Lung microvascular endothelial cell (primary cell): ENCODE results near the gene TIMELESS. TPM values are rescaled to one million over a fixed set of nuclear protein-coding genes. Genes with fewer than 3 reads are reported as not detected.
A peak's percentile ranks its signal among the peaks of the same experiment; 100 is the strongest.
"Not testable (repeated sequence)": the region's sequence is repeated elsewhere in the genome, so short reads cannot be mapped to it uniquely, and the experiment has no call there.

ENCODE experiments used
- DNase-seq, 2 donors: peaks; one replicate each; pipeline versions ENCODE4 v3.0.0 to v3.0.0-alpha.2; 2010; ENCODE audit warnings: low read depth in 2 of 2
- total RNA-seq: library from RNA; depleted of rRNA; stranded (reverse); fragments of >200 nt; gene quantifications from 2 replicates; pipeline ENCODE4 v1.2.1, GENCODE V29; 2014

The TIMELESS gene
- total RNA-seq, 1 donor from 2014 or later: 7.3 TPM

DNA sequence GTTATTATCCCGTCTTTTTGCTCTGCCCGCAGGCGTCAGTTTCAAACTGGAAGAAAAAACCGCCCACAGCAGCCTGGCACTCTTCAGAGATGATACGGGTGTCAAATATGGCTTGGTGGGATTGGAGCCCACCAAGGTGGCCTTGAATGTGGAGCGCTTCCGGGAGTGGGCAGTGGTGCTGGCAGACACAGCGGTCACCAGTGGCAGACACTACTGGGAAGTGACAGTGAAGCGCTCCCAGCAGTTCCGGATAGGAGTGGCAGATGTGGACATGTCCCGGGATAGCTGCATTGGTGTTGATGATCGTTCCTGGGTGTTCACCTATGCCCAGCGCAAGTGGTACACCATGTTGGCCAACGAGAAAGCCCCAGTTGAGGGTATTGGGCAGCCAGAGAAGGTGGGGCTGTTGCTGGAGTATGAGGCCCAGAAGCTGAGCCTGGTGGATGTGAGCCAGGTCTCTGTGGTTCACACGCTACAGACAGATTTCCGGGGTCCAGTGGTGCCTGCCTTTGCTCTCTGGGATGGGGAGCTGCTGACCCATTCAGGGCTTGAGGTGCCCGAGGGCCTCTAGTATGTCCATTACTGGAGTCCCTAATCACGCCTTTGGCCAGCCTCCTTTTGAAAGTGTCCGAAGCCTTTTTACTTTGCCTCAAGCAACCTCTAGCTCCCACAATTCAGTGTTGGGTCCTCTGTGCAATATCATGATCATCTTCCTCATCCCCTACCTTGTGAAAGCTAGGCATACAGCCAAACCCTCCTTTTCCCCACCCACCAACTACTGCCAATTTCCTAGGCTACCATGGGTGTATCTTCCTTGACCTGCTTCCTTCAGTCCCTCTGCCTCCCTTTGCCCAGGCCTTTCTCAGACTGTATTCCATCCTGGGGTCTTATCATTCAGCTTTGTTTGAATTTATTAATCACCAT is 20.0 kb upstream of the TIMELESS start:
- DNase-seq: peak; percentile 28 to 62

DNA sequence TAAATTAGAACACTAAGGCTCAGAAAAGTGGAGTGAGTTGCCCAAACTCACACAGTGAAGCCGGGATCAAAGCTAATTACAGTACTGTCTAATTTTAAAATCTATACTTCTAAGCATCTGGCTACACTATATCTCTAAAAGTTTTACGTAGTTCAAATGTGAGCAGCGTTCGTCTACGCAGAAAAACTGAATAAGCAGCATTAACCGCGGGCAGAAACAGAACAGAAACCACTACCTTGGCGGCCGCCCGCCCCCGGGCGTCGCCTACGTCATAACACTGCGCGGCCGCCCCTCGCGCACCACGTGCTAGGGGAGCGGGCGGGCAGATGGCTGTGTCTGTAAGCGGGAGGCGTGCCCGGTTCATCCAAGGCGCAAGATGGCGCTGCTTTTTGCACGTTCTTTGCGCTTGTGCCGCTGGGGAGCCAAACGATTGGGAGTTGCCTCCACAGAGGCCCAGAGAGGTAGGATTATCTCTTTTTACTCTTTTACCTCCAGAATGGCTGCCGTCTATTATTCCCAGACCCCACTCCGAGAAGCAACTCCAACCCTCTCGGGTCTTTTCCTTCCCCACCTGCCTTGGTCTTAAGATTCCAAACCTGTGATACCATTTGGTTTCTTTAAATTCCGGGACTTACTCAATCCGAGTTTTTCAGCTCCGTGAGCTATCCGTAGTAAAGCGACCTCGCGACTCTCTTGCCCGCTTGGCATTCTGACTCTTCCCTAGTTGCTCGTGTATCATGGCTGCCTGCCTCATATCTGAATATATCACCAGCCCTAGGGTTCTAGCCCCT is 19.2 kb upstream of the TIMELESS start, which contains the start of gene SPRYD4:
Gene SPRYD4, plus strand, starts transcription at position 363 of the 791 bp plus-strand sequence. Its CDS starts 14 bp downstream, at position 377.
- DNase-seq: peak; percentile 97

DNA sequence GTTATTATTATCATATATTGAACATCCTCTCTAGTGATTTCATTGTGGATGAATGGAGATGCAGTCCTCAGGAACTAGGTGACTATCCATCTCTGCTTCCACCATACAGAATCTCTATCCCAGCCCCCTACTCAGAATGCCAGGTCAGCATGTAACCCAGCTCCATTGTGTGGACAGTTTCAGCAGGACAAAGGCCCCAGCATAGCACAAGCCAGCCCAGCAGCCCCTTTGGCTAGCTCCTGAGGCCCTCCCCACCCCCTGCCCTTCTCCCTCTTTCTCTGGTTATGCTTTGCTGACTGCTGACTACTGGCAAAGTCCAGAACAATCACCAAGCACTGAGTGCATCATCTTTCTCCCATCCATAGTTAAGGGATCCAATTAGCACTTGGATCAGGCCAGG is 13.3 kb upstream of the TIMELESS start:
- no peak for DNase-seq

- DNase-seq: peak in 1 of 2 donors; percentile 44
Observed at GRCh38 chr12:56461235-56462159, 12.3 kb upstream of the TIMELESS start.

- DNase-seq: no peak
Observed at GRCh38 chr12:56457817-56458216, 8.6 kb upstream of the TIMELESS start.

- no peak for DNase-seq
Observed at GRCh38 chr12:56454557-56454956, 5.3 kb upstream of the TIMELESS start, which contains the start of gene MIP. TSS of gene MIP (minus strand) at chr12:56454657. CDS start at chr12:56454613, 44 bp downstream.

DNA sequence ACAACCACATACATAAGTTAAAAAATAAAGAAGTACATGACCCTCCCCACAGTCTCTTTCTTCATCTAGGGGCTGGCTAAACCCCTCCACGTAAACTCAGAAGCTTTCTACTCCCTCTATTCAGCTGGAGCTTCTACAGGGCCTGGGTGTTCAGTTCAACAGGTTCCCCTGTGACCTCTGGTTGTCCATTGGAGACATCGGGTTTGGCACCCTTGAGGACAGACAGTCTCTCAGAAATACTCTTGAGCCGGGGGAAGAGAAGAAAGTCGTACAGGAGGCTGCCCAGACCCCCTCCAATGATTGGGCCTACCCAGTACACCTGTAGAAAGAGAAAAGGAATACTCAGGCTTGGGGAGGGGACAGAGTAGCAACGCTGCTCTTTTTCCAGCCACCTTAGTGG is 1.9 kb upstream of the TIMELESS start:
- no peak for DNase-seq

DNA sequence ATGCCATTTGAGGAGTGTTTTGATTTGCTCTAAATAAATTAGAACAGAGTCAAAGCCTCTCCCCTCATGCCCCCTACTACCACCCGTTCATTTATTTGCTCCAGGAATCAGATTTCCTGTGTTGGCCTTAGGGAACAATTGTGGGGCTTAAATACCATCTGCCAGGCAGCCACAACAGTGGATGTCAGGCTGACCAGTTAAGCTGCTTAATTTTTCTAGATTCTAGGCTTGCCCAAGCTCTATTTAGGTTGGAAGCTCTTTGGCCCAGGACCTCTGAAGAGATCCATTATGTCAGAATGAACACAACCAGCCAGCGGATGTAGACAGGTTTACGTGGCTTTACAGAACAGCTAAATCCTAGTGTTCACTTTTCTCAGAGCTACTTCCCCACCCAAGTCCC is 1.0 kb upstream of the TIMELESS start:
- no peak for DNase-seq

DNA sequence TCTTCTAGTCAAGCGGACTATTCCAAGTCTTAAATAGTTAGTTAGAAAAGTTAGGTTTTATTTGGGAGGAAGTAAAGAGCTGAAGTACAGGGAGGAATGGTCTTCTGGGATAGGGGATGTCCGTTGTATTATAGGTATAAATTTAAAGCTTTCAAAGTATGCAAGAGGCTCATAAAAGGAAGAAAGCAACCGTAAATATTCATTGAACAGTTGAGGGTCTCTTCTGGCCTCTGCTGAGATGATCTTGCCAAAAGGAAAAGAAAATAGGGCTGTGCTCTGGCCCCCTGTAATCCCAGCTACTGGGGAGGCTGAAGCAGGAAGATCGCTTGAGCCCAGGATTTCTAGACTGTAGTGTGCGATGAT is 377 bp upstream of the TIMELESS start:
- DNase-seq: no peak

- not testable (repeated sequence) for DNase-seq
Observed at GRCh38 chr12:56443208-56443607, 6.0 kb downstream of the TIMELESS start.

DNA sequence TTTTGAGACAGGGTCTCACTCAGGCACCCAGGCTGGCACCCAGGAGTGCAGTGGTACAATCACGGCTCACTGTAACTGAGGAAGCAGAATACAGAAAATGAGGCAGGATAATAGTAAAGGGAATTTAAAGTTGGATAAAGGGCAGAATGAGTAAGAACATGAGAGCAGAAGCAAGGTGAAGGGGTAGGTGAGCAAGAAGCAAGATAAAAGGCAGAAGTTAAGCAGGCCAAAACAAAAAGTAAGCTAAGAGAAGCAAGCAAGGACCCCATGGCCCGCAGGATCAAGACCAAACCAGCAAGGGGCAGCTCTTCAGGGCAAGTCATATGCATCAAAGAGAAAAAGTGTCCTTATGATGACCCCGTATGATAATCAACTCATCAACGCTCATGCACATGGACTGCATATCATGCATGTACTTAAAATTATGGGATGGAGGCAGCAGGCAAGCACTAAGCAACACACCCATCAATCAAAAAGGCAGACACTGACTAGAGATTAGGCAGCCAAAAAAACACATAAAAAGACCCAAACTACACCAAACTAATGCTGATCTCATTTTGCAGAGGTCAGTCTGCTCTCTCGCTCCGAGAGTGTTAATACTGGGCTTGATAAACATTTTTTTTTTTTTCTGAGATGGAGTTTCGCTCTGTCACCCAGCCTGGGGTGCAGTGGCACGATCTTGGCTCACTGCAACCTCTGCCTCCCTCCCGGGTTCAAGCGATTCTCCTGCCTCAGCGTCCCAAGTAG is 11.6 kb downstream of the TIMELESS start:
- no peak for DNase-seq

DNA sequence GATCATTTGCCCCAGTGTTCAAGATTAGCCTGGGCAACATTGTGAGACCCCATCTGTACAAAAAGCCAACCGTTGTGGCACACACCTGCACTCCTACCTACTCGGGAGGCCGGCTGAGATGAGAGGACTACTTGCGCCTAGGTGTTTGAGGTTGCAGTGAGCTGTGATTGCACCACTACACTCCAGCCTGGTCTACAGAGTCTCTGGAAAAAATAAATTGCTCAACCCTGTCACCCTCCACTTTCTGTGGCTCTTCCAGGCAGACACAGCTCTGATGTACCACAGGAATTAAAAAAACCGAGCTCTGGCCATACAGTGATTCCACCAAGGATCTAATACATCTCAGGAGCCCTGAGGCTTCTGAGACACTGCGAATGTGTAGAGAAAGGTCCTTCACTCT is 14.4 kb downstream of the TIMELESS start:
- DNase-seq: no peak

GRCh38 chr12:56431850-56432249 is 17.4 kb downstream of the TIMELESS start:
- peak in 1 of 2 donors; percentile 24 for DNase-seq

DNA sequence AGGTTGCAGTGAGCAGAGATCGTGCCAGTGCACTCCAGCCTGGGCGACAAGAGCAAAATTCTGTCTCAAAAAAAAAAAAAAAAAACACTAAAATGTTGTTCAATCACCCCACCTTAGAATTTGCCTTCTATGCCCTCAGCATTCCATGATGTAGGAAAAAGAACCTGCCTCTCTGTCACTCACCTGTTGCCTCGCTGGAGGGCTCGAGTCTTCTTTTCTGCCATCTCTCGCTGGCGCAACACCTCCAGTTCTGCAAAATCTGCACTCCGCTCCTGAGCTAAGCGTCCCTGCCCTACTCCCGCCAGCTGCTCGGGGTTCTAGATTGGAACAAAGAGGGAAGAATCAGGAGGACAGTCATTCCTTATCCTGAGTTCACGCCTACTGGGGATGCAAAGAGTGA is 17.9 kb downstream of the TIMELESS start:
- no peak for DNase-seq

DNA sequence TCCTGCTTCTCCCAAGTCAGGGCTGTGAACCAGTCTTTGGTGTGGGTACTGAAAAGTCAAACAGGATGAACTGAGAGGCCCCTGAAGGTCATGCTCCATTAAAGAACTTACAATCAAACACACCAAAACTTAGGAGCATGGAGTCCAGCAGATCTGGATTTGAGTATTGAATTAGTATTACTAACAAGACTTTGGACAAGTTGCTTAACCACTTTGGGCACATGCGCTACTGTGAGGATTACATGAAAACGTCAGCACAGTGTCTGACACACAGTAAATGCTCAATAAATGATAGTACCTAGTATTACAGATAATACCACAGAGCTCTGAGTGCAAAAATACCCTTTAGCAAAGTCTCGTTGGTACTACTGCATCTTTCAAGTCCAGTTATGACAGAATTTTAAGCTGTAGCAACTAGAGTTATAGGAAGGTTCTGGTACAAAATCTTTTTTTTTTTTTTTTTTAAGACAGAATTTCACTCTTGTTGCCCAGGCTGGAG is 23.2 kb downstream of the TIMELESS start:
- no peak for DNase-seq

- DNase-seq: no peak
Observed at GRCh38 chr12:56425193-56425592, 24.0 kb downstream of the TIMELESS start.

DNA sequence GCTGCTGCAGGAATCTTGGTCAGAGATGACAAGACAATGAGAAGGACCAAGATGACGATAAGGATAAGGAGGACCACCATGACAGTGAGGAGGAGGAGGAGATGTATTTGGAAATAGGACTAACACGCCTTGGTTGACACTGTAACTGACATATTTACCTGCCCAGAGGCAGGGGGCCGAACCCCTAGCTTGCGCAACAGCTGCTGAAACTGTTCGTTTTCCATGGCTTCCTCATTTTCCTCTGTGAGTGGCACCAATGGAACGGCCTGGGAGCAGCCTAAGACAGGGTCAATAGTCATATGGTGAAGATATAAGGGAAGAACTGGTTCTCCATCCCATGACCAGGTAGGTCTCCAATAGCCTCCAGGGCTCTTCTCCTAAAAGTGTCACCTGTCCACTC is 28.8 kb downstream of the TIMELESS start:
- DNase-seq: no peak

GRCh38 chr12:56417739-56418138 is 31.5 kb downstream of the TIMELESS start:
- DNase-seq: no peak

DNA sequence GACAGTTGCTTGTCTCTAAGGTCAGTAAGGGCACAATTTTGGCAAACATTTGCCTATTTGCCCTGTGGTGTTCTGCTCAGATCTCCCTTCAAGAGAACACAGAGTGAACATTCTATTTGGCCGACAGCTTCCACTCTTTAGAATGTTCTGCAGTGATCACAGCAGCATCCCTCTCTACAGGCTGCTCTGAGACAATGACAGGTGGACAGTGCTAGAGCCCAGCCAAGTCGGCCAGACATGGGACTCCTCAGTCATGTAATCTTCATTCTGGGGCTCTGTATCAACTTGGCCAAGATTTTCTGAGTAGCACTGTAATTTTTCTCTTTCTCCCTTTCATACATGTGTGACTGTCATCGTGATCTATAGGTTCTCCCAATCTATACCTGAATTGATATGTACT is 34.8 kb downstream of the TIMELESS start:
- DNase-seq: no peak

GRCh38 chr12:56413392-56413791 is 35.8 kb downstream of the TIMELESS start:
- no peak for DNase-seq
